Caki2 (cell line): ENCODE results near the gene CIAO1. TPM values are rescaled to one million over a fixed set of nuclear protein-coding genes. Genes with fewer than 3 reads are reported as not detected.
"Not testable (repeated sequence)": the region's sequence is repeated elsewhere in the genome, so short reads cannot be mapped to it uniquely, and the experiment has no call there.

Source experiments
- DNase-seq: peaks from one replicate; pipeline ENCODE4 v3.0.0-alpha.2; 2015; ENCODE audit warnings: low read depth
- in situ Hi-C: cut with HindIII; loops from 2 replicates; pipeline ENCODE4 v1.10.0; 2016; ENCODE audit warnings: low sequenced_read_pairs, low pct_unique_long_range_greater_than_20kb, mixed read lengths
- total RNA-seq: library from RNA; depleted of rRNA; stranded (reverse); fragments of >200 nt; shearing (Covaris generic); gene quantifications from 2 replicates; pipeline ENCODE4 v1.2.3, GENCODE V29; 2014; ENCODE audit warnings: low replicate concordance; rRNA removed

The CIAO1 gene
- total RNA-seq, result 119 and 148 TPM in 2 replicates

GRCh38 chr2:96265840-96266679 lies at the start of gene CIAO1, which contains the start of gene TMEM127:
Gene CIAO1 (plus strand): TSS chr2:96266225. CDS start chr2:96266351, 126 bp downstream.
Gene TMEM127 (minus strand): TSS chr2:96265997. CDS start chr2:96265381, 616 bp downstream.
- in situ Hi-C loops, result no loop called here
- peak; percentile 99 for DNase-seq

DNA sequence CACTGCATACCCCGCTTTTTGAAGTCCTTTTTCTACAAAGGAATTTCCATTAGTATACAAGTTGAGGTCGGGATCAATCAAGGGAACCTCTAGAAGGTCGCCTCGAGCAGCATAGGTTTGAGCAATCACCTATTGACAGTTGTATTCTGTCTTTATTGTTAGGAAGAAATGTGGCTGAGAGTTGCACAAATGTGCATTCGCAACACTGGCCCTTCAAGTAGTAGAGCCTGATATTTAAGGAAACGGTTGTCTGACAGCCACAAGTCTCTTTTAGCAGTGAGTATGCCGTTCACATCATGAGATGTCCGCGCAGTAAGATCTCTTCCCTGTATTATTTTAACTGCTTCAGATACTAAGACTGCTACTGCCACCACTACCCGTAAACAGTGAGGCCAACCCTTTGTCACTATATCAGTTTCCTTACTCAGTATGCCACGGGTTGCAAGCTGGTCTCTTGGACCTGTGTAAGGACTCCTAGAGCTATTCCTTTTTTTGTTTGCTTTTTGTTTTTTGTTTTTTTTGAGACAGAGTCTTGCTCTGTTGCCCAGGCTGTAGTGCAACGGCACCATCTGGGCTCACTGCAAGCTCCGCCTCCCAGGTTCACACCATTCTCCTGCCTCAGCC lies 47.4 kb upstream of the CIAO1 start:
- in situ Hi-C loops, result no loop called here
- no peak for DNase-seq

GRCh38 chr2:96219959-96220358 lies 46.1 kb upstream of the CIAO1 start:
- DNase-seq, in situ Hi-C loops: not testable (repeated sequence)

- DNase-seq, in situ Hi-C loops: not testable (repeated sequence)
Observed at GRCh38 chr2:96221106-96221505, 44.9 kb upstream of the CIAO1 start.

- DNase-seq, result no peak
- in situ Hi-C loops, result no loop called here
Observed at GRCh38 chr2:96225016-96225533, 41.0 kb upstream of the CIAO1 start.

- DNase-seq, result no peak
- in situ Hi-C loops, result no loop called here
Observed at GRCh38 chr2:96231316-96231715, 34.7 kb upstream of the CIAO1 start.

GRCh38 chr2:96233436-96233835 lies 32.6 kb upstream of the CIAO1 start:
- in situ Hi-C loops, result no loop called here
- no peak for DNase-seq

- DNase-seq, result no peak
- in situ Hi-C loops, result no loop called here
Observed at GRCh38 chr2:96233880-96234316, 32.1 kb upstream of the CIAO1 start.

DNA sequence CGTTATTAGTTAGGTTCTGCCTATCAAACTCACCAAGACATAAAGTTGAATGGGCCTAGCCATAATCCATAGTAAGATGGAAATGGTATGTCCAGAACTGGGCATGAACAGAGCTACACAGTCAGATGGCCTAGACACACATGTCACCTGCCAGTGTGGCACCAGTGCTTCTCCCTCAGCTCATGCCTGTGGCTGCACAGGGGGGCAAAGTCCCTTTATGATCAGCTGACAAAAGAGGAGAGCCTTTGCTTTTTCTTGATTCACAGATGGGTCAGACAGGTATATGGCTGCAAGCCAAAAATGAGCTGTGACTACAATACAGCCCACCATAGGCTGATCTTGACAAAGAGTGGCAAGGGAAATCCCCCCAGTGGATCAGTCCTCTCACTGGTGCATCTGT lies 29.1 kb upstream of the CIAO1 start:
- in situ Hi-C loops, result no loop called here
- no peak for DNase-seq

GRCh38 chr2:96238266-96238665 lies 27.8 kb upstream of the CIAO1 start:
- no peak for DNase-seq
- in situ Hi-C loops, result no loop called here

DNA sequence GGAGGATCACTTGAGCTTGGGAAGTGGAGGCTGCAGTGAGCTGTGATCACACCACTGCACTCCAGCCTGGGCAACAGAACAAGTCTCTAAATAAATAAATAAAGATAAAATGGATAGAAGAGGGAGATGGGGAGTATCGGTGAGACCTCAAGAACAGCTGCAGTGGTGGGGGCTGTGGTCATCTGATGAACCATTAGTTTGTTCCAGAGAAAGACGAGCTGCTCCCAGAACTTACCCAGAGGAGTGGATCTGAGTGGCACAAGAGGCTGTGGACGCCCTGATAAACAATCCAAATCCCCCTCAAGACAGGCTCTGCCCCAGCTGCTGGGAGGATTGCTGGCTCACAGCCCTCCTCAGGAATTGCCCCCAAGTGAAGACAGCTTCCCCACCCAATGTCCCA lies 26.9 kb upstream of the CIAO1 start:
- in situ Hi-C loops, result no loop called here
- no peak for DNase-seq

- no peak for DNase-seq
- in situ Hi-C loops, result no loop called here
Observed at GRCh38 chr2:96239745-96240264, 26.2 kb upstream of the CIAO1 start.

- in situ Hi-C loops, result no loop called here
- DNase-seq, result no peak
Observed at GRCh38 chr2:96240341-96241038, 25.5 kb upstream of the CIAO1 start.

- in situ Hi-C loops, result no loop called here
- DNase-seq, result no peak
Observed at GRCh38 chr2:96241227-96241626, 24.8 kb upstream of the CIAO1 start.

DNA sequence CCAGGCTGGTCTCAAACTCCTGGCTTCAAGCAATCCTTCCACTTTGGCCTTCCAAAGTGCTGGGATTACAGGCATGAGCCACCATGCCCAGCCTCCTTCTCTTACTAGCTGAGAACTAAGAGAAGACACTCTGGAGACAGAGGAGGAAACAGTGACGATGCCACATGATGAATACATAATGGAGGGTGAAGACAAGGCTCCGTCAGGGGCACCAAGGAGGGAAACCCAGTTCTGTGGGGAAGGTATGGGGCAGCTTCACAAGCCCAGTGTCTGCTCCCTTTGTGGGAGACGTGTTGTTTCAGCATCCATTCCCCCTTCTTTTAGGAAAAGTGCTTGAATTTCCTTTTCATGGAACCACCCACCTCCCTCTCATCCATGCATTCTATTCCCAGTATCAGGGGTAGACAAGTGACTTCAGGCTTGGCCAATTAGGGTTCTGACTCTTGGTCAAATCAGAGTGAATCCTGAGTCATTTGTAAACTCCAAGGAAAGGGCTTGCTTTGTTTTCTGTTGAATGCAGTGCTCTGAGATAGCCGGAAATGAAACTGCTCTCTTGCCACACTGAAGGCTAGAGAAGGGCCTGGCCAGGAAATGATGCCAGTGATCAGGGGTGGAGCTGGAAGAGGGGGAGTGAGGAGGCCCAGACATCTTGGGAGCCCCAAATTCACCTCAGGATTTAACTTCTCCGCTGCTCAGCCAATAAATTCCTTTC lies 24.0 kb upstream of the CIAO1 start:
- DNase-seq, result no peak
- in situ Hi-C loops, result no loop called here

DNA sequence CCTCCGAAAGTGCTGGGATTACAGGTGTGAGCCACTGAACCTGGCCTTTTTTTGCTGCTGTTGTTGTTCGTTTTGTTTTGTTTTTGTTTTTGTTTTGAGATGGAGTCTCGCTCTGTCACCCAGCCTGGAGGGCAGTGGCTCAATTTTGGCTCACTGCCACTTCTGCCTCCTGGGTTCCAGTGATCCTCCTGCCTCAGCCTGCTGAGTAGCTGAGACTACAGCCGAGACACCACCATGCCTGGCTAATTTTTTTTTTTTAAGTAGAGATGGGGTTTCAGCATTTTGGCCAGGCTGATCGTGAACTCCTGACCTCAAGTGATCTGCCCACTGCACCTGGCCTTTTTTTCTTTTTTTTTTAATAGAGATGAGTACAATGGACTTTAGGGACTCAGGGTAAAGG lies 22.2 kb upstream of the CIAO1 start:
- no peak for DNase-seq

DNA sequence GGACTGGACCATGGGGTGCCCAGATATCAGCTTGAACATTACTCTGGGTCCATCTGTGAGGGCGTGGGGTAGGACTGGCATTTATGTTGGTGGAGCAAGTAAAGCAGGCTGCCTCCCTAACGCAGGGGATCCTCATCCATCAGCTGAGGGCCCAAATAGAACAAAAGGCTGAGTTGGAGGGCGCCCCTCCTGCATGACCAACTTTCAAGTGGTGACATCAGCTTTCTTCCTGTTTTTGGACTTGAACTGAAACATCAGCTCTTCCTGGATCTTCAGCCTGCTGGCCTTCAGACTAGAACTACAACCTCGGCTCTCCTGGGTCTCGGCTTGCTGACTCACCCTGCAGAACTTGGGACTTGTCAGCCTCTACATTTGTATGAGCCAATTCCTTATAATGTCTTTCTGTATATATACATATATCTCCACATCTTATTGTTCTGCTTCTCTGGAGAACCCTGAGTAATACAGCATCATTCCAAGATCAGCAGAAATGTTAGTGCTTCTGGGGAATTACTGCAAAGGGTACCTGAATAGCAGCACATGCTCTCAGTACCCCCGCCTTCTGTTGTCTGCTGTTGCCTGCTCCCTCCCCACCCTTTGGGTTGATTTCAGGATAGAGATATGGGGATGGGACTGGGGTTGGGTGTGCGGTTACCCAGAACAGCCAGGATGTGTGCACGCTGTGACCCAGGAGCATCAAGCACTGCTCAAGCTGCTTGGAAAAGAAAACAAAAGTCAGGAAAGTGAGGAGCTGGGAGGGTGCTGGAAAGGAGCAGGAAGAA lies 20.2 kb upstream of the CIAO1 start:
- in situ Hi-C loops, result no loop called here
- DNase-seq, result no peak

More for the DNA sequence above, 22.2 kb upstream of the CIAO1 start:
- in situ Hi-C loops, result no loop called here
